ENCODE measurements around the gene SLC1A2.
A peak's percentile ranks its signal among the peaks of the same experiment; 100 is the strongest.
"Not testable (repeated sequence)": the region's sequence is repeated elsewhere in the genome, so short reads cannot be mapped to it uniquely, and the experiment has no call there.

The SLC1A2 gene

DNA sequence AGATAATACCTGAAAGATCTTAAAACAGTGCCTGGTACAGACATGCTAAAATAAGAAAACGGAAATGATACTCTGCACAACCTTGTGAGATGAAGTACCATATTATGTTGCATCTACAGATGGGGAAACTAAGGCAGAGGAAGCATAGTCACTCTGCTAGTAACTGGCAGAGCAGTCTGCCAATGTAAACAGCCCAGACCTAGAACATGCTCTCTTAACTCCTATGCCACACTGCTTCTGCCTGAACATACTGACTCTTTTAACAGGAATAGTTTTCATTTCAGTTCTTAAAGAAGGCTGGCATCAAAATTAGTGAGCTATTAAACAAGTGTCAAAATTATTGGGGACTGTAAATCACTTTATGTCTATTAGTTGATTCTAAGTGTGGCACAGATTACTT, 180.5 kb downstream of the SLC1A2 start:
- DNase-seq, result no peak

DNA sequence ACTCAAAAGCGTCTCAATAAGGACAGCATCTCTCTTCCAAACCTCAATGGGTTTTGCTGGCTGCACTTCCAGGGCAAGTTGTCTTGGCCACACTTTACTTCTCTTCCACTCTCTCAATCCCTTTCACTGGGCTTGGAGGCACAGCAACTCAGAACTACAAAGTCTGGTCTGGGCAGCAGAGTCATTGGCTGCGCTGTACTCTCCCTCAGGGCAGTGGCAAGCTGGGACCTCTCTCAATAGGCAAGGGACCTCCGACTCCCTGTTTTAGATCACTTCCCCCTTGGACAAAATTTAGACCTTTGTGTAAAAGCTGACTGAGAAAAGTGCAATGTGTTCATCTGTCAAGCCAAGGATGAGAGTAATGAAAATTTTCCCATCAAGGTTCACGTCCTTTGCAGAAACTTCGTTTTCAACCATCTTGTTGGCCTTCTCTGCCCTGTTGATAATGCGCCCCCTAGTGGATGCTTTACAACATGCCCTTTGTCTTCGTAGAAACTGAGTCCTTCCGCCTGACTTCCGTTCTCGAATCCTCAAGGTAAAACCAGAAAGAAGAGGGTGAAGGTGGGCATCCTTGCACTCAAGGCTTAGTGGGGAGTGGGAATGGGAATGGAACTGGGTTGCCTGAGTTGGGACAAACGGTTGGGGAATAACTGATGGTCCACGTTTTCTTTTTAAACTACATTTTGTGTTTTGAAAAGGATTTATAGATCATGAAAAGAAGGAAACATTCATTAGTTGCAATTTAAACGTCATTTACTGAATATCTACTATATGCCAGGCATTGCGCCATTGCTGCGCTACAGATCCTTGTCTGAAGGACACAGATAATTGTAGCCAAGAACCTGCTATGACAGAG, 181.3 kb downstream of the SLC1A2 start:
- peak in 1 of 2 experiments; percentile 48 for DNase-seq

DNA sequence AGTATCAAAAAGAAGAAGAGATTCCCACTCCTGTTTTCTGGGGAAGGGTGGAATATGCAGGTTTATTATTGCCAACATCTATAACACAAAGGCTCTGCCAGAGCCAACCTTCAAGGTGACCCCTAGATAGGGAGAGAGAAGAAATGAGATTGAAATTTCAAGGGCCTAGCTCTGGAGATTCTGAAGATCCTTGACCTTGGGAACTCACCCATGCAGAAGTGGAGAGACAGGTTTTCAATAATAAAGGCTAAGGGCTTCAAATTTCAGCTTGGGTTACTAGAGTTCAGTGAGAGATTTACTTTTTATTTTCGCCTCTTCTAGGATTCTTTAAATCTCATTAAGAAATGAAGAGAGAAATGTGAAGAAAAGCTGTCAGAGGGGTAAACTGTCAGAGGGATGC, 182.0 kb downstream of the SLC1A2 start:
- no peak for DNase-seq

DNA sequence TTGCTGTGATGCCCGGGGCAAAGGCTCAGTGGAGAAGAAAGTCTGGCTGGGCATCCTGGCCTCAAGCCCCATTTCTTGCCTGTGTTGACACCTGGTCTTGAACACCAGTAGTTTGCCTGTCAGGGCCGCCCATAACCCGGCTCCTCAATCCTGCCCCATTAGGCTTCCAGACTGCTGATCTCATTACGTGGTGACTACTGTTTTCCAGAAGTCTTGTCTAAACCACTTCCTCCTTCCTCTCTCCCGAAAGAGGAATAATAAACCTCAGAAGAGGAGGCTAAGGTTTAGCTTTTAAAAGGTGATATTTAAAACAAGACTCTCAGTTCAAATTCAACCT, 182.7 kb downstream of the SLC1A2 start:
- no peak for DNase-seq

DNA sequence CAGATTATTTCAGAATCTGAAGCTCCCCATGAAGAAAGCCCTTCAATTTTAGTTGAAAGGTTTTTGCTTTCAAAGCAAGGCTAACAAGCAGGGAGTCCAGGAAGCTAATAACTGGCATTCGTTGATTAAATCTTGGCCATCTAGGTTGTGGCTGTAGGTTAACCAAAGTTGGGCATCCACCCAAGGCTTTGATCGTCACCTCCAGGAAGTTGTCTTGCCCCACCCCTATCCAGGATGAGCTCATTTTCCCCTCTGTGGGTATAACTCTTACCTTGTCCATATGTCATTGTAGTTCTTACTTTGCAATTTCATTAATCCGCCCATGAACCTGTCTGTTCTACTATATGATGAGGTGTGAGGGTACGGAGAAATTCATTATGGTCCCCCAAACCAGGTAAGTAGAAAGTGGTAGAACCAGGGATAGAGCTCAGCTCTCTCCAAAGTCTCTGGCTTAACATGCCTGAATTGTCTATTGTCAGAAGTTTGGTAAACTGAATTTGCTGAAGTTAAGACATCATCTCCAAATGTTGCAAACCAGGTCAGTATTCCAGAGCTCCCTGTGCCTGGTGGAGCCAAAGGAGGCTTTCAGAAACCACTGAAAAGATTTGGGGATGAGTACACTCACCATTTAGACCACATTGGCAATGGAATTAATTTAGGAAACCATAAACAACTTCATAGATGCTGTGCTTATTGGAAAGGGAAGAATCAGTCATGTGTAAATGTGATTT, 183.3 kb downstream of the SLC1A2 start:
- peak in 1 of 2 experiments; percentile 68 for DNase-seq

DNA sequence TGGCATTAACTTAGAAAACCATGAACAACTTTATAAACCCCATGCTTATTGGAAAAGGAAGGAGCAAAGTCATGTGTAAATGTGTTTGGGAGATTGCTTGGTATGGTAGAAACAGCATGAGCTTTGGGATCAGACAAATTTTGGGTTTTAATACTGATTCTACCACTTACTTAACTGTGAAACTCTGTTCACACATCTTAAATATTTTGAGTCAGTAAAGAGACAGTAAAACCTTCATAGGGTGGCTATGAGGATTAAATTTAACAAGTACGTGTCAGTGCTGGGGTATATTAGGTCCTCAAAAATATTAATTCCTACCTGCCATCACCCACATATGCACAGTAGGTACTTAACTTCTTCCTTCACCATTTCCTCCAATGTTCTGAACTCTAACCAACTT, 183.9 kb downstream of the SLC1A2 start:
- no peak for DNase-seq

DNA sequence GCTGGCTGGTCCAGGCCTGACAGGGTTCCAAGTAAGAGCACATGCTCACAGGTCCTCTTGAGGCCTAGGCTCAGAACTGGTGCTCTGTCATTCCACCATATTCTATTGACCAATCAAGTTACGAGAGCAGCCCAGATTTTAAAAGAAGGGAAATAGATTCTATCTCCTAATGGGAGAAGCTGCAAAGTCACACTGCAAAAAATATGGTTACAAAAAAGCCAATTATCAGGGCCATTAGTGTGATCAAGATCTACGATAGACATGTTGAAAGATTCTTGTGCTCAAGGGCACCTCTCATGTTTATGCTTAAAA, 184.2 kb downstream of the SLC1A2 start:
- no peak for DNase-seq

DNA sequence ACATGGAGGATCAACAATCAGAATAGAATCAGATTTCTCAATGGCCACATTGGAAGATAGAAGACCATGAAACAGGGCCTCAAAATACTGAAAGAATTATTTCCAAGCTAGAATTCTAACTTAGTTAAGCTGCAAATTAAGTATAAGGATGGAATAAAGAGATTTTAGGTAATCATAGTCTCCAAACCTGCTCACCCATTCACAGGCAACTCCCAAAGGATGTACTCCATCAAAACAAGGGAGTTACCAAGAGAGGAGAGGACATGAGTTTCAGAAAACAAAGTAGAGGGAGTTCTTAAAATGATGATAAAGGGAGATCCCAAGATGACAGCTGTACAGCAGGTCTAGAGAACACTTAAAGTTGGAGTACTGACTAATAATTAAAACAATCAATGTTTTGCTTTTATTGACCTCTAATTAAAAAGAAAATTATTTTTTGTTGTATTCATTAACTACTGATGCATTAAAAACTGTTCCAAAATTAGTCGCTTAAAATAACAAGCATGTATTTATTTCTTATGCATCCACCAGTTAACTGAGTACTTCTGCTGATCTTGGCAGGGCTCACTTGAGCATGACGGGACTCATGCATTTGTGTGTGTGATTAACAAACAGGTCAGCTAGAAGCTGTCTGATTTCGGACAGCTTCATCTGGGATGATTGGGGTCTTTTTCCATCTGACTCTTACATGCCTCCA, 184.8 kb downstream of the SLC1A2 start:
- no peak for DNase-seq

DNA sequence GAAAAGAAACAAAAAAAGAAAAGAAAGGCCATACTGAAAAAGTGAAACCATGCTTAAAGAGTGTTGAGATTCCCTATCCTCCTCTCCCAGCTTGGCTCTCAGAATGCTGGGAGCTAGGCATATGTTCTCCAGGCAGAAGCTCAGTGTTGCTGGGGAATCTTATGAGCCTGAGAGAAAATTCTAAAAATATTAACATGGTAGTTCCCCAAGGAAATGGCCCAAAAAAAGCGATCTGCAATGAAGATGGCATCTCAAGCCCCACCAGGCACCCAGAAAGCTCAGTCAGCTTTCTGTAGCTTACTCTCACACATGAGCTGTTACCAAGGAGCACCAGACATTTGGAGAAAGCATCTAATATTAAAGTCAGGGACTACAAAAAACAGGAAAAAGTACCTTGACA, 185.8 kb downstream of the SLC1A2 start:
- DNase-seq, result no peak

DNA sequence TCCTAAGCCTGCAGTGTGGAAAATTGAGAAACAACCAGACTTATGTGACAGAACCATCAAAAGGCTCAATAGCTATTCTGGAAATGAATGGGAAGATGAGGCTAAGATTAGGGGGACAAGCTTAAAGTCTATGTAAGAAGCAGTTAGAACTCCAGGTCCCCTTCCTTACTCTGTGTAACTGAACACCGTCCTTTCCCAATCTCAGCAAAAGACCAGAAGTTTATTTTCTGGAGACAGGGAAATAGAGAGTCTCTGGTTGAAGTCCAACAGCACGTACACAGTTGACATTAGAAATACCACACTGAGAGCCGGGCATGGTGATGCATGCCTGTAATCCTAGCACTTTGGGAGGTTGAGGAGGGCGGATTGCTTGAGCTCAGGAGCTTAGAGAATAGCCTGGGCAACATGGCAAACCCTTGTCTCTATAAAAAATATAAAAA, 186.4 kb downstream of the SLC1A2 start:
- no peak for DNase-seq

DNA sequence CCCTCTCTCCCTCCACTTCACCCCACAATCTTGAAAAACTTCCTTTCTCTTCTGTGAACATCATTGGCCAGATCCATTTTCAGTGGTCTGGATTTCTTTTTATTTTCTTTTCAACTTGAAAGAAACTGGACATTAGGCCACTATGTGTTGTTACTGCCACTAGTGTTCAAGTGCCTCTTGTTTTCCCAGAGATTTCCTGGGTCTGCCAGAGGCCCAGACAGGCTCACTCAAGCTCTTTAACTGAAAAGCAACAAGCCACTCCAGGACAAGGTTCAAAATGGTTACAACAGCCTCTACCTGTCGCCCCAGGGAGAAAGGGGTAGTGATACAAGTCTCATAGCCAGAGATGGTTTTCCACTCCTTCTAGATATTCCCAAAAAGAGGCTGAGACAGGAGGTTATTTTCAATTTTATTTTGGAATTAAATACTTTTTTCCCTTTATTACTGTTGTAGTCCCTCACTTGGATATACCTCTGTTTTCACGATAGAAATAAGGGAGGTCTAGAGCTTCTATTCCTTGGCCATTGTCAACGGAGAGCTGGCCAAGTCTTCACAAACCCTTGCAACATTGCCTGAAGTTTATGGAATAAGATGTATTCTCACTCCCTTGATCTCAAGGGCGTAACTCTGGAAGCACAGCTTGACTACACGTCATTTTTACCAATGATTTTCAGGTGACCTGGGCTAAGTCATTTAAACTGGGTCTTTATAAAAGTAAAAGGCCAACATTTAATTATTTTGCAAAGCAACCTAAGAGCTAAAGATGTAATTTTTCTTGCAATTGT, 188.1 kb downstream of the SLC1A2 start:
- DNase-seq, result no peak

DNA sequence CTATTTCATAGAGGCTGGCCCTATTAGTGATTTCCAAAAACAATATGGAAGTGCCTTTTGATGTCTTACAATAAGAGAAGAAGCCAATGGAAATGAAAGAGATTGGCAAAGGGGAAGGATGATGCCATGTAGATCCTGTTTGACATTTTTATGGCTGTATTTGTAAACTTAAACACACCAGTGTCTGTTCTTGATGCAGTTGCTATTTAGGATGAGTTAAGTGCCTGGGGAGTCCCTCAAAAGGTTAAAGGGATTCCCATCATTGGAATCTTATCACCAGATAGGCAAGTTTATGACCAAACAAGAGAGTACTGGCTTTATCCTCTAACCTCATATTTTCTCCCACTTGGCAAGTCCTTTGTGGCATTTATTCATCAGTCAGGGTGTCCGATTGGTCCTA, 189.0 kb downstream of the SLC1A2 start:
- no peak for DNase-seq

DNA sequence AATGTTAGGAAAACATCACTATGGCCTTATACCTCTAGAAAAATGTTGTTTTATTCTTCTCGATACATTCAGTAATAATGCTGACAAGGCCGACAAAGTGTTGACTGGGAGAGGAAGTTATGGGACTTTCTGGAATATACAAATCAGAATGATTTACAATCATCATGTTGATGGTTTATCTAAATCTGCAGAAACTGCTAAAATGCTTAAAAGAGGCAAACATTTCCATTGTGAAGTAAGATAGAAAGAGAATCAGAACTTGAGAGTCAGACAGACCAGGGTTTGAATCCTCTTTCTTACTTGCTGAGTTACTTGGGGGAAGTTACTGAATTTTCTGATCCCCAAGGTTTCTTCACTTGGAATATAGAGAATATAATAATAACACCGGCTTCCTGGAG, 191.0 kb downstream of the SLC1A2 start:
- no peak for DNase-seq

DNA sequence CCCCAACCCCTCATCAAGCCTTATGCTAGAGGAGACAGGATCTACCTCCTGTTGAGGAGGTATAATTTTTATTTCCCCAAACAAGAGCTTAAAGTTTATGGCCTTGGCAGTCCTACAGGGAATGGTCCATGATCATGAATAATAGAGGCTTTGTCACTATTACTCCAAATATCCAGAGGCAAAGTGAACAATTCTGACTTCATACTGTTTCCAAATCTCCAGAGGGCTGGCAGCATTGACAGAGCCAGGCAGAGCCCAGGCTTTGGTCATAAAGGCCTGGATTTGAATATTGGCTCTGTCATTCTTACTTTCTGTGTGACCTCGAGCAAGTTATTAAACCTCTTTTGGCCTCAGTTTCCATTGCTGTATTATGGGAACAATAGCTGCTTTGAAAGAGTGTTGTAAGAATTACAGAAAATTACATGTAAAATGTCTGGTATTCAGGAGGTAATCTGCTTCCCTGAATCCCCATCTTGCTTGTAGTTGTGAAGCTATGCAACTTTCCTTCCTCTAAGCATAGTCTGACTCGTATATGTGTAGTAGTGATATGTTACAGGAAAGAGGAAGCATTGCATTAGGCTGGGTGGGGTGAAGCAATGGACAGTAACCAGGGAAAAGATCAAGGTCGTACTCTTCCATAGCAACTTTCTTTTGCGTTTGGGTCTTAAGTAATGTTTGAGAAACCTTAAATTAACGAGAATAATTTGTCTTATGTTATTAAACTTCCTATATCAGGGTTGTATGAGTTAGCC, 191.6 kb downstream of the SLC1A2 start:
- DNase-seq, result no peak

DNA sequence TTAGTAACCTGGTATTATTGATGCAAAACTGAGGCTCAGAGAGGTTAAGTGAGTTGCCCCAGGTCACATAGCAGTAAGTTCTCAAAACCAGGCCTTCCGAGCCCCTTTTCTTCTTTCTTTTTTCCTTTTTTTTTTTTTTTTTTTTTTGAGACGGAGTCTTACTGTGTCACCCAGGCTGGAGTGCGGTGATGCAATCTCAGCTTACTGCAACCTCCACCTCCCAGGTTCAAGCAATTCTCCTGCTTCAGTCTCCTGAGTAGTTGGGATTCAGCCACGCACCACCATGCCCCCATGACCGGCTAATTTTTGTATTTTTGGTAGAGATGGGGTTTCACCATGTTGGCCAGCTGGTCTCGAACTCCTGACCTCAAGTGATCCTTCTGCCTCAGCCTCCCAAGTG, 192.6 kb downstream of the SLC1A2 start:
- not testable (repeated sequence) for DNase-seq

DNA sequence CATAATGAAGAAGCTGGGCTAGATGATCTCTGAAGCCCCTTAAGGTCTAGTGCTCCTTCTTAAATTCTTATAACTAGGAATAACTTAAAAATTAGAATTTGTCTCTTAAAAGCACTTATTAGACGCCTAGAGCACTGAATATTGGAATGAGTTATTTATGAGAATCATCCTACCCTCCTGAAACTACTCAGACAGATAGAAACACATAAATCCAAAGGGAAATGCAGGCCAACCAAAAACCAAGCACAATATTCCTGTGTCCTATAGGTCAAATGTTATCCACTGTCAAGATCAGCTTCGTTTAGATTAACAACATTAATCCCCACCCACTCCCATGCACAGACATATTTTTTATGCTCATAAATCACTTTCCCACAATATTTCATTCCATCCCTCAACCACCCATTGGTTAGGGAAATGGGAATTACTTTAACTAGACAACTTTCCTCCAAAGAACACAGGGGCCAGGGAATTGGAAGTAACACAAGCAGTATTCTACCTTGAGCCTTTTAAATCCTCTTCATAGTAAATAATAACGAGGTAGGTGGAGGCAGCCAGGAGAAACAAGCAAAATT, 193.3 kb downstream of the SLC1A2 start:
- no peak for DNase-seq

DNA sequence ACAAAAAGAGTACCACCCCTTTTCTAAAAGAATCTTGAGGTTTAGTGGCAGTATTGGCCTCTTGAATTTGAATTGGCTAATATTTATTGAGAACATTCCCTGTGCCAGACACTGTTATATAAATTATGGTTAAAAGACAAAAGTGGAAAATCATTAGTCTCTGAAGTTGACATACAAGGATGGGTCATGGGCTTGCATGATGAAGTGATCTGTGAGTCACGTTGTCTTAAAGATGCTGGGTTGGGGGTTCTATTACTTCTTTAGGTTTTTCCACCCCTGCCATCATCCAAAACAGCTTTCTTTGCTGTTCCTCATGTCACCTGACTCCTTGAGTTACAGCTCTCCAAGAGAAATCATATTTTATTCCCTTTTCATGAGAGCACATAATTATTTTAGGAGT, 195.4 kb downstream of the SLC1A2 start:
- DNase-seq, result no peak

DNA sequence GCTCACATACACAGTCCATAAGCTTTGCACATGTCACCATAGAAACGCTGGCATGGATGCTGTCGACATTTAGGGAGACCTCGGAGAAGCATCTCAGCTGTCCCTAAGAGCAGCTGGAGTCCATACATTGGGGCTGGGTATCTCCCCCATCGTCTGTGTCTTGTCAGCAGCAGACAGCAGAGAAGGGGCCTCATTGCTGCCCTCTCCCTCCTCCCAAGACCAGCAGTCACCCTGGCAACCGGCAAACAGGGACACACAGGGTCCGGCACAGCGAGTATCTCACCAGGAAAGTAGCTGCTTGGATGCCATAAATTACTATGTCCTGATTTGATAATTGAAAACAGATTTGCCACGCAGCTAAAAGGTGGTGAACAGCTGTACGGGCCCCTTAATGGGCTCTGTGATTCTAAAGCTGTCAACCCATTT, 196.0 kb downstream of the SLC1A2 start:
- no peak for DNase-seq

DNA sequence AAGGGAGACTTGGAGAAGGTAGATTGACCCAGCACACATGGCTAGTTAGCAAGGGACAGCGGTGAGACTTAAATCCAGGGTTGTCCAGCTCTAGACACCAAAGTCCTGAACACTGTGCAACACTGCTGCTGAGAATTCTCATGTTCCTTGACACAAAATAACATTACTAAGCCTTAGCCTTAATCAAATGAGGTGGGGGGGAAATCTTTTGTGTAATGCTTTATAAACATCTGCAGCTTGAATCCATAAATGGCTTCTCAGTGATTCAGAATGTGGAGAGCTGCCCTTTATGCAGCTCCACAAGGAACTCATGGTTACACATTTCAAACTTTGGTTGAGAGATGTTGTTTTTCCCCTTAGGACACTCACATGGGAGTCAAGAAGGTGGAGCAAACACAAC, 200.4 kb downstream of the SLC1A2 start:
- no peak for DNase-seq

DNA sequence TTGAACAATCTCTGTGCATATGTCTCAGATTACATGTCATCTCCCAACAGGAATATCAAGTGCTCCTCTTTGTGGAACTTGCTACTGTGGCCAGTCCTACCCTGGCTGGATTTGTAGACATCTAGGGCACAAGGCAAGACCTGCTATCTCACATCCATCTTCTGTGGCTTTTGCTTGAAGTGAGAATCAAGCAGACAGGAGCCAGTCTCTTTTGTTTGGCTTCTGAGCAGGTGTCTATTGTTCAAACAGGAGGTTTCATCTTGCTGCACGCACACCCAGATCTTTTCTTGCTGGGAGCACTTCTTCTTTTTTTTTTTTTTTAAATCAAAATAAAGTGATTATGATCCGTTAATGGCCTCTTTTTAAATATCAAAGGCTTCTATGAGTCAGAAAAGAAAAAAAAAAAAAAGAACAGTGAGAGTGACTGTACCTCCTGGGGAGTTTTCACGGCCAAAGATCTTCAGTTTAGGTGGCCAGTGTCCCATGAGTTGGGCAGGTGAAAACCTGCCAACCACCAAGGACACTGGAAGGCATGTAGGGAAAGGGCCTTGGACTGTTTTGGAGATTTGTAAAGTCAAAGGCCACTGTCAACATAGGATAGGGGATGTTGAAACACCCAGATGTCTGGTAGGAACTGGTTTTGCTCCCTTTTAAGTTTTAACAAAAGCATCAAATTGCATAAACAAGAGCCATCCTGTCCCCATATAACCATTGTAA, 202.2 kb downstream of the SLC1A2 start:
- DNase-seq, result peak in 1 of 2 experiments; percentile 21

DNA sequence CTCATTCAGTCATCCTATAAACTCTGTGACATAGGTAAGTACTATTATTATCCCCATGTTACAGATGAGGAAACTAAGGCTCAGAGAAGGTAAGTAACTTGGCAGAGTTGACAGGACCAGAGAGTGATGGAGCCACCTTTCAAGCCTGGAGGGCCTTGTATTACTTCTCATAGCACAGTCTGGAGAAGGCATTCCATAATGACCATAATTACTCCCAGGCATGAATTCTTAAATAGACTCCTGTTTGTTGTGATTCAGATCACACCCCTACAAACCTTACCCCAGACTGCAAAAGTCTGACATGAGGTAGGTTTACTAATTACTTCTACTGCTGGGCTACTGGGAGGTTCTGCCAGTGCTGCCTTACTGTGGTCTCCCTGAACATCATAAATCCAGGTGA, 203.4 kb downstream of the SLC1A2 start:
- DNase-seq, result no peak
